Measurements from ENCODE around the gene NPAS3. TPM values are rescaled to one million over a fixed set of nuclear protein-coding genes. Genes with fewer than 3 reads are reported as not detected.

The NPAS3 gene
- total RNA-seq, 6 experiments from 2014 or later = 0.11 to 0.83 (median 0.21) TPM; not detected in 2

DNA sequence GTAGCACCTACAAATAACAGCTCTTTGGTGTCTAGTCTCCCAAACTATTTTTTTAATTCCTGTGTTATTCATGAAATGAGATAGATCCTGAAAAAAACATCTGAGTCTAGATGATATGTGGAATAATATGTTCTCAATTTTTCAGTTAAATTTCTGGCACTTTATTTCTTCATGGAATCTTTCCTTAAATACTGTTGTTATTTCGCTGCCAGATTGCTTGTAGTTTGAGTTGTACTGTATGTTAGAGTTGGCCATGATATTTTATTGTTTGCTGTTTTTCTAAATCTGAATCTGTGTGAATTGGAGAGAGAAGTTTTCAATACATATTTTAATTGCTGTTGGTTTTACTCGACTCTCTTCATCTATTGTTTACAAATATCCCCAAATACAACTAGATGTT is 511.7 kb downstream of the NPAS3 start:
- intact Hi-C loops (cut with DNase I) = no loop called here
- DNase-seq (no peak), ATAC-seq (no peak)
- no peaks in the 10 kb centered on the region for H3K9me3 ChIP-seq
- 57% methylated on average over 2 of the region's 2 CpGs for WGBS (ENCODE audit: insufficient coverage, low coverage, low lambda C conversion rate, missing lambda C conversion rate)
- H3K4me1 ChIP-seq = no peaks in the 10 kb centered on the region
- H3K4me3 ChIP-seq = no peak overlapping the region
- TF ChIP-seq, protein P1, sequence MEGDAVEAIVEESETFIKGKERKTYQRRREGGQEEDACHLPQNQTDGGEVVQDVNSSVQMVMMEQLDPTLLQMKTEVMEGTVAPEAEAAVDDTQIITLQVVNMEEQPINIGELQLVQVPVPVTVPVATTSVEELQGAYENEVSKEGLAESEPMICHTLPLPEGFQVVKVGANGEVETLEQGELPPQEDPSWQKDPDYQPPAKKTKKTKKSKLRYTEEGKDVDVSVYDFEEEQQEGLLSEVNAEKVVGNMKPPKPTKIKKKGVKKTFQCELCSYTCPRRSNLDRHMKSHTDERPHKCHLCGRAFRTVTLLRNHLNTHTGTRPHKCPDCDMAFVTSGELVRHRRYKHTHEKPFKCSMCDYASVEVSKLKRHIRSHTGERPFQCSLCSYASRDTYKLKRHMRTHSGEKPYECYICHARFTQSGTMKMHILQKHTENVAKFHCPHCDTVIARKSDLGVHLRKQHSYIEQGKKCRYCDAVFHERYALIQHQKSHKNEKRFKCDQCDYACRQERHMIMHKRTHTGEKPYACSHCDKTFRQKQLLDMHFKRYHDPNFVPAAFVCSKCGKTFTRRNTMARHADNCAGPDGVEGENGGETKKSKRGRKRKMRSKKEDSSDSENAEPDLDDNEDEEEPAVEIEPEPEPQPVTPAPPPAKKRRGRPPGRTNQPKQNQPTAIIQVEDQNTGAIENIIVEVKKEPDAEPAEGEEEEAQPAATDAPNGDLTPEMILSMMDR (IDR thresholded peaks at IDR 0.05) = no peak
- no peak for TF ChIP-seq POLR2A (IDR thresholded peaks at IDR 0.05)
- no peak overlapping the region for H3K27ac ChIP-seq
- H3K36me3 ChIP-seq = no peaks in the 10 kb centered on the region
- no peaks in the 10 kb centered on the region for H3K27me3 ChIP-seq

DNA sequence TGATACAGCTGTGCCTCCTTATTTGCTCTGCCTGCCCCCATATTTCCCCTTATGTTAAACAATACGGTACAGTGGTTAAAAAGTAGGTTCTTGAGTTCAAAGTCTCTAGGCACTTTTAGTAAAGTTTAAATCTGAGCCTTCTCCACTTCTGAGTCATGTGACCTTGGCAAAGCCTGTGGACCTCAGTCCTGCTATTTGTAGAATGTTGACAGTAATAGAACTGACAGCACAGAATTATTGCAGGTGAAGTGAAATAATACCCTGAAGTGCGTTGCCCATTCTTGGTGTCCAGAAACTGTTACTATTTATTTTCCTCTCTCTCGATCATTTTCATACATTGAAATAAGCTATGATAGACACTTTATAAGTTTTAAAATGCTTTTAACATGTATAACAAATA is 512.5 kb downstream of the NPAS3 start:
- no peak overlapping the region for H3K4me3 ChIP-seq
- no peaks in the 10 kb centered on the region for H3K9me3 ChIP-seq
- 49% methylated on average over 3 of the region's 3 CpGs for WGBS (ENCODE audit: insufficient coverage, low coverage, low lambda C conversion rate, missing lambda C conversion rate)
- DNase-seq (no peak), ATAC-seq (no peak)
- H3K4me1 ChIP-seq = no peaks in the 10 kb centered on the region
- H3K27ac ChIP-seq = no peak overlapping the region
- H3K27me3 ChIP-seq = no peaks in the 10 kb centered on the region
- intact Hi-C loops (cut with DNase I) = no loop called here
- no peak for TF ChIP-seq POLR2A (IDR thresholded peaks at IDR 0.05)
- TF ChIP-seq, protein P1 (IDR thresholded peaks at IDR 0.05) = no peak
- H3K36me3 ChIP-seq = no peaks in the 10 kb centered on the region

DNA sequence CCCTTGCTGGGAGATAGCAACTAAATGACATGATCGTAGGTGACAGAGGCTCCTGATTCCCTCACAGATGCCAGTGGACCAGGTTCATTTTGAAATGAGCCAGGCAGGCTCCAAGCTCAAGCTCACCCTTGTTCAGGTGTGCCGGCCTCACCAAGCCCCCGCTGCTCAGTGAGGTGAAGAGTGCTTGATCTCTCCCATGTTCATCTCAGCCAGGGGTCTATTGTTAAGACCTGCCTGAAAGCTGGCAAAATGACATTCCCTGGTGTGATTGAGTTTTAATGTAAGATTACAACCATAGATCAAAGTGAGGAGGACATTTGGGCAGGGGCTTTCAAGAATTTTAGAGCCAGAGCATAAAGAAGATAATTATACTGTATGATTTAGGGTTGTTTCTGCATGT is 514.3 kb downstream of the NPAS3 start:
- Histone ChIP-seq H3K4me1 (no peaks in the 10 kb centered on the region), H3K9me3 (no peaks in the 10 kb centered on the region), H3K4me3 (no peak overlapping the region), H3K36me3 (no peaks in the 10 kb centered on the region), H3K27ac (no peak overlapping the region), H3K27me3 (no peaks in the 10 kb centered on the region)
- intact Hi-C loops (cut with DNase I) = no loop called here
- no peak for TF ChIP-seq POLR2A (IDR thresholded peaks at IDR 0.05)
- TF ChIP-seq, protein P1 (IDR thresholded peaks at IDR 0.05) = no peak
- ATAC-seq (no peak), DNase-seq (no peak)
- 66% methylated on average over 2 of the region's 3 CpGs for WGBS (ENCODE audit: insufficient coverage, low coverage, low lambda C conversion rate, missing lambda C conversion rate)

DNA sequence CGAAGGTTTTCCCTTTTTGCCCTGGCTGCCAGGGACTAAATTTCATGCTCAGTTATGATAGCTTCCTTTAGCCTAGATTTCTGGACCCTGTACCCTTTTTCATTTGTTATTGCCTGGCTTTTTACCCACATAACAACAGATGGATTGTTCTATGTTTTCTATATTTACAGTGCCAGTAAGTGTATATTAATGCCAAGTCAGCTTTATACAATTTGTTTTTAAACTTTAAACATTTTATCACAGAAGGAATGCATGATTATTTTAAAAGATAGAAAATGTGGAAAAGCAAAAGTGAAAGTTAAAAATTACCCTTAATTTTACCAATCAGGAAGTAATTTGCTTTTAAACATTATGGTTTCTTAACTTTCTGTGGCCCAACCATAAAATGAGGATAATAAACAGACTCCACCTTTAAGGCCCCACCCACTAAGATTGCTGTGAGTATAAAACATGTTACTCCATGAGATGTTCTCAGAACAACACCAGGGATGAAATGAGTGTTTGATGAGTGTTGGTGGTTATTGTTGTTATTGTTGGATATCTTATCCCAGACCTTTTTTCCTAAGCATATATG is 515.4 kb downstream of the NPAS3 start:
- TF ChIP-seq, protein P1 (IDR thresholded peaks at IDR 0.05) = no peak
- TF ChIP-seq POLR2A (IDR thresholded peaks at IDR 0.05) = no peak
- intact Hi-C loops (cut with DNase I) = no loop called here
- ATAC-seq = no peak
- H3K36me3 ChIP-seq = no peaks in the 10 kb centered on the region
- no peak overlapping the region for H3K27ac ChIP-seq
- no peaks in the 10 kb centered on the region for H3K9me3 ChIP-seq
- no peak overlapping the region for H3K4me3 ChIP-seq
- WGBS (ENCODE audit: insufficient coverage, low coverage, low lambda C conversion rate, missing lambda C conversion rate) = 0% methylated on average over 1 of the region's 1 CpG
- DNase-seq = no peak
- H3K27me3 ChIP-seq = no peaks in the 10 kb centered on the region
- no peaks in the 10 kb centered on the region for H3K4me1 ChIP-seq

DNA sequence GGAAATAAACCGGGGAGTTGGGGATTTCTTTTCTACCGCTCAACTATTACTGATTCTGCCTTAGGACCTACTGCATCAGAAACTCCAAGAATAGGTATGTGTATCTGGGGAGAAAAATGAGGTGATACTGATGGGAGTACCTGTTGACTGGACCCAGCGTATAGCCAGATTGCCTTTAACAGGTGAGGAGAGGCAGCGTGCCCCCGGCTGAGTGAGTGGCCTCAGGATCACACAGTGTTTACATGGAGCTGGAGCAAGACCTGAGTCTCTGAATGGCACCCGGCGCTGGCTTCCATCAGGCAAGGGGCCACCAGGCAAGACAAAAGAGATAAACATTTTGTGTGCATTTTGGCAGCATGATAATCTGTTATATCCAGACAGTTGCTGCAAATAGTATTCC is 516.0 kb downstream of the NPAS3 start:
- Histone ChIP-seq H3K4me1 (no peaks in the 10 kb centered on the region), H3K9me3 (no peaks in the 10 kb centered on the region), H3K36me3 (no peaks in the 10 kb centered on the region), H3K27ac (no peak overlapping the region), H3K4me3 (no peak overlapping the region), H3K27me3 (no peaks in the 10 kb centered on the region)
- DNase-seq (no peak), ATAC-seq (no peak)
- TF ChIP-seq POLR2A (IDR thresholded peaks at IDR 0.05) = no peak
- TF ChIP-seq, protein P1 (IDR thresholded peaks at IDR 0.05) = no peak
- WGBS (ENCODE audit: insufficient coverage, low coverage, low lambda C conversion rate, missing lambda C conversion rate) = 39% methylated on average over 7 of the region's 7 CpGs
- intact Hi-C loops (cut with DNase I) = no loop called here
